Fibroblast of mammary gland (primary cell): ENCODE results near the gene DRD4.

ENCODE experiments used
- DNase-seq: peaks from one replicate; pipeline ENCODE4 v3.0.0-alpha.2; 2010; ENCODE audit warnings: low read depth
- H3K4me3 ChIP-seq: 2 replicates; pipeline ENCODE4 v1.5.1; 2011; ENCODE audit warnings: low read depth, mild to moderate bottlenecking, low read length, moderate library complexity; ENCODE audit not compliant: control insufficient read depth
- CTCF ChIP-seq: conservative IDR thresholded peaks from 2 replicates; pipeline ENCODE4 v1.5.1; 2011; ENCODE audit warnings: low read depth, low read length, inconsistent platforms; ENCODE audit not compliant: control insufficient read depth, insufficient read depth

DRD4 gene

GRCh38 chr11:627308-627576, 9.8 kb upstream of the DRD4 start:
- no peak overlapping the region for H3K4me3 ChIP-seq
- no peak for TF ChIP-seq CTCF
- DNase-seq, result no peak

DNA sequence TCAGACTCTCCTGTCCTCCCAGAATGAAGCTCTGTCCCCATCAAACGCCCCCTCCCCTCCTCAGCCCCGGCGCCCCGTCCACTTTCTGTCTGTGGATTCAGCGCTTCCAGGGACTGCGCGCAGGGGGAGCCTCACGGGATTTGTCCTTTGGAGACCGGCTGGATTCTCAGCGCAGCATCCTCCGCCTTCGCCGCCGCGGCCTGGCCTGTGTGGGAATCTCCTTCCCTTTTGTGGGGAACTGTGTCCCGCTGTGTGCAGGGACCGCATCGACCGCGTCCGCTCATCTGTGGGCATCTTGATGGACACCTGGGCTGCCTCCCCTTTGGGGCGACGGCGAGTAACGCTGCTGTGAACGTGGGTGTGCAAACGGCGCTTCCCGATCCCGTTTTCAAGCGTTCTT, 9.0 kb upstream of the DRD4 start:
- no peak for TF ChIP-seq CTCF
- no peak overlapping the region for H3K4me3 ChIP-seq
- DNase-seq, result no peak

GRCh38 chr11:629237-629583, 7.9 kb upstream of the DRD4 start:
- DNase-seq, result no peak
- H3K4me3 ChIP-seq, result no peak overlapping the region
- no peak for TF ChIP-seq CTCF

DNA sequence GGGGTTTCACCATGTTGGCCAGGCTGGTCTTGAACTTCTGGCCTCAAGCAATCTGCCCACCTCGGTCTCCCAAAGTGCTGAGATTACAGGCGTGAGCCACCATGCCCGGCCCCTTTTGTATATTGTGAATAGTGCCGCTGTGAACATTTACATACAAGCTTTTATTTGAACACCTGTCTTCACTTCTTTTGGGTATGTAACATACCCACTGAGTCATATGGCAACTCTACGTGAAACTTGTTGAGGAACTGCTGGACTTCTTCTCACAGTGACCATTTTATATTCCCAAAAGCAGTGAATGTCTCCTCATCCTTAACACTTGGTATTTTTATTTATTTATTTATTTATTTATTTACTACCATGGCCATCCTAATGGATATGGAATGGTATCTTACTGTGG, 6.2 kb upstream of the DRD4 start:
- no peak for DNase-seq
- no peak for TF ChIP-seq CTCF
- no peak overlapping the region for H3K4me3 ChIP-seq

- TF ChIP-seq CTCF, result no peak
- H3K4me3 ChIP-seq, result no peak overlapping the region
- DNase-seq, result no peak
Observed at GRCh38 chr11:635945-636510, 1.0 kb upstream of the DRD4 start.

- no peak for TF ChIP-seq CTCF
- no peak for DNase-seq
- no peak overlapping the region for H3K4me3 ChIP-seq
Observed at GRCh38 chr11:637333-637592, 194 bp downstream of the DRD4 start.

- TF ChIP-seq CTCF, result no peak
- no peak overlapping the region for H3K4me3 ChIP-seq
- DNase-seq, result no peak
Observed at GRCh38 chr11:637593-638521, 788 bp downstream of the DRD4 start.
